HS-5 (cell line): ENCODE measurements around the gene MRTFB.
"Not testable (repeated sequence)": the region's sequence is repeated elsewhere in the genome, so short reads cannot be mapped to it uniquely, and the experiment has no call there.

ENCODE experiments used
- DNase-seq: peaks from one replicate; pipeline ENCODE4 v3.0.0-alpha.2; 2012; ENCODE audit warnings: low read depth

MRTFB gene

DNA sequence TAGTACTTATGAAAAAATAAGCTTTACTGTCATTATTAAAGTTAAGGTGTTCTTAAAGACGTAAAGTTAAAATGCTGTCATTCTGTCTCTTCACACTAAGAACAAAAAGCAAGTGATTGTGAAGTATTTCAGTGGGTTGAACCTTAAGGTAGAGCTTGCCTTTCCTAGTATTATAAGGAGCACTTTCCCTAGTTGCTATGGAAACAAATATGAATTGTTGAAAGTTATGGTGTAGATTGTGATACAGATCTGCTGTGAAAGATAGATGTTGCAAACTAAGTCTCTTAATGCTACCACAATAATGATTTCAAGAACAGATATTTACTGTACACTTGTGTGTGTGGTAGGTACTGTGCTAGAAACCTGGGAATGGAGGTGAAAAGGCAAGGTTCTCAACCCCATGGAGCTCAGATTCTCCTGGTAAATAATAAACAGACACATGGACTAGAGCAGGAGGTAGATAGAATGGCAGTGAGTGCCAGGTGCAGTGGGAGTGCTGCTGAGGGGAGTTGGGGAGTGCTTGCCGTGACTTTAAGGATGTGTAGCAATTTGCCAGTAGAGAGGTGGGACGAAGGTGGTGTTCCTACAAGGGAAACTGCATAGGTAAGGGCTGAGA lies 34.7 kb downstream of the MRTFB start:
- DNase-seq: no peak

DNA sequence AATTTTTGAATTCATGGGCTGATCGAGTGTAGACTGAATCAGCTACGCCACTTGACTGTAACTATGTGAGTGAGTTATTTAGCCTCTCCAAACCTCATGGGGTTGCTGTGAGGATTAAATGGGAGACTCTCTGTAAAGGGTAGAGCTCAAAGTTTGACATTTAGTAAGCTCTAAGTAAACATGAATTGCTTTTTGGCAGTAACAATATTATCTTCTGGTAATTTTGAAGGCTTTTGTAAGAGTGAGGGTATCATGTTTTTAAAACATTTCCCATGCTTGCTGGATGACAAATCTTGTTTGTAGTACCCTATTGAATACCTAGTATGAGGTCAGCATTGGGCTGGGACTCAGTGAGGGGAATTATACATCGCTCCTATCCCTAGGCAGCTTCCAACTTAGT lies 35.3 kb downstream of the MRTFB start:
- no peak for DNase-seq

GRCh38 chr16:14106961-14107360 lies 35.8 kb downstream of the MRTFB start:
- DNase-seq: no peak

- DNase-seq: no peak
These were observed 38.1 kb downstream of the MRTFB start for GRCh38 chr16:14109077-14109775.

DNA sequence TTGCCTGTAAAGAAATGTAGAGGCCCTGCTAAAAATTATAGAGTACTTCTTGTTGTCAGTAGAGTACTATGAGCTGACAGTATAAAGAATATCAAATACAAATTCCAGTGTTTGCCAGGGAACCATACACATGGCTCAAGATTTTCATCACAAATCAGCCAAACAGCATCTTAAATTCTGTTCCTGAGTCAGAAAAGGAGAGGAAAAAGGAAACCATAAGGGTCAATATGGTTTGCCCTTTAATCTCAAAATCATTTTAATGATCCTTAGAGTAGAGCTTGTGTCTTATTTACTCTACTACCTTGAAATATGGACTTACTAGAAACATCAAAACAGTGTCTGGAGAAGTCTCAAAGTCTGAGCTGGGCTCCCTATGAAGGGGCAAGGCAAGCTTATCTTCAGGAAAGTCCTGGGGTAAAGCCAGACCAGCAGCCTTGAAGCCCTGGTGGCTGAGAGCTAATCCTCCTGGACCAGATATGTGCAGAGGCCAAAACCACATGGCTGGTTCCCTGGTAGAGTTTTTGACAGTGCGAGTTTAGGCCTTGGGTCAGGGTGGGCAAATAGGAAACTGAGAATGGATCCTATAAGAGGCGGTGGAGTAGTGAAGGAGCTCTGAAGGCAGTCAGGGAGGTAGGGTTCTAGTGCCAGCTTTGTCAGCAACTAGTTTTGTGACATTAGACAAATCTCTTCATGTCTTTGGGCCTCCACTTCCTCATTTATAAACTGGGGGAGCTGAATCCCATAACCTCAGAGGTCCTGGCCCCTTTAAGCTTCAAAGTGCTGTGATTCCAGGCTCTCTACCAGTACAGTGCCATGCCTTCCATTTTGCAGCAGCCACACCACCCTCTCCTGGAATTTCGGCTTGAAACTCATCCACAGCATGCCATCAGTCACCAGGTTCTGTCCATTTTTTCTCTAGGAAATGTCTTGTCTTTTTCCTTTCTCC lies 38.9 kb downstream of the MRTFB start:
- no peak for DNase-seq

GRCh38 chr16:14110728-14111251 lies 39.7 kb downstream of the MRTFB start:
- no peak for DNase-seq

DNA sequence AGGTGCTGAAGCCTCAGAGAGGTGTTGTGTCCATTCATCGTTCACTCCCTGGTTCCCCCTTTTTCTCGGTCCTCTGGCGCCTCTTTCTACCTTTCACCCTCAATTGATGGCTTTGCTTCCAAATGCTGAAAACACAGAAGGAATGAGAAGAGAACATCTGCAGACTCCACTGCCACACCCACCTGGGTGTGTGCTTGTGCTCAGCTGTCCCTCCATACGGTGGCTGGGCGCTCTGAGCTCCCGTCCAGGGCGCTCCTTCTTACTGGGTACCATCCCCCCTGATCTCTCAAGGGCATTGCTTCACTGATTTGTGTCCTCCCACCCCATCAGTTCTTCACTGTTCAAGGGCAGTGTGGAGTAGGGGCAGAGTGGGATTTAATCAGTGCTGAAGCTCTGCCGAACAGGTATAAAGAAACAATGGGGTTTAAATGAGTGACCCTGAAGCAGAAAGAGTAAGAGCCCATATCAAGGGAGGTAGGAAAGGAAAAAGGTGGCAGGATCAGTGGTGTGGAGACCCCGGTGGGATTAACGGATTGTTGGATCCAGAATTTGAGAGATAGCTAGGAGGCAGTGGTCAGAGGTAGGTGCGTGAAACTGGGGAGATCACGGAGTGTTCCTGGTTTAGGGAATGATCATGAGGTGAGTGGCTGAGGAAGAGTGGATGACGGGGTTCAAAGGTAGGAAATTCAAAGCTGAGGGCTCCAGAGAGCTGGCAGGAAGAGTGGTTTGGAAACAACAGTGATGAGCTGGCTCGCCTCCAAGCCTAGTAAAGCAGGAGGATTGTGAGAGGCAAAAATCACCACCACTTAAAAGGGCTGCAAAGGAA lies 40.8 kb downstream of the MRTFB start:
- no peak for DNase-seq

GRCh38 chr16:14112539-14112856 lies 41.4 kb downstream of the MRTFB start:
- no peak for DNase-seq

- no peak for DNase-seq
These were observed 42.2 kb downstream of the MRTFB start for GRCh38 chr16:14113344-14113743.

DNA sequence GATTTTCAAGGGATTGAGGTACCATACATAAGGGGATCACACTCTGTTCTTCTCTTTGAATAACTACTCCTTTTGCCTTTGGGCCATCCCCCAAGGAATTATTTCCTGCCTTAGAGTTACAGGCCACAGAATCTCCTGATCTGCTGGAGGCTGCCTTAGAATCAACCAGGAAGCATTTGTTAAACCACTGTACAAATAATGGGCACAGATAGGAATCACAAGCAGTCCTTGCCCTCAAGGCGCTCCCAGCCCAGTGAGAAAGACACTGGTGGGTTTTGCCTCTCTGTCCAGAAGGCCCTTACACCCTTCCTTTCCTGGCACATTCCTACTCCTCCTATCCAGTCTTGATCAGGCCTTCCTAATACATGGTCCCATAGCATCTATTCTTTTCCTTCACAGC lies 45.9 kb downstream of the MRTFB start:
- DNase-seq: no peak

- no peak for DNase-seq
These were observed 48.7 kb downstream of the MRTFB start for GRCh38 chr16:14119799-14120198.

- DNase-seq: no peak
These were observed 49.2 kb downstream of the MRTFB start for GRCh38 chr16:14120335-14120734.

GRCh38 chr16:14121142-14121541 lies 50.0 kb downstream of the MRTFB start:
- DNase-seq: no peak

DNA sequence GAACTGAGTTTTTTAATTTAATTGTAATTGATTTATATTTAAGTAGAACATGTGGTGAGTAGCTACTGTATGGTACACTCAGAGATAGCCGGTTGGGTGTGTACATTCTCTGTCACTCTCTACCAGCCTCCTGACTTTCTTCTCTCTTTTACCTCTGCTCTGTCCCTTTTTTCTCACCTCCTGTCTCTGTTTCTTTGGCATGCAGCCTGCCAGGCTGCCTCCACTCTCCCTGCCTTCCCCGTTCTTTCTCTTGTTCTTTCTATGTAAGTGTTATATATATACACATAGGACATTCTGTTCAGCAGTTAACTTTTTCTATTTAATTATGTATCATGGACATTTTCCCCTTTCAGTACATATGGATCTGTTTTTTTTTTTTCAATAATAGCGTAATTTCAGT lies 50.8 kb downstream of the MRTFB start:
- no peak for DNase-seq

DNA sequence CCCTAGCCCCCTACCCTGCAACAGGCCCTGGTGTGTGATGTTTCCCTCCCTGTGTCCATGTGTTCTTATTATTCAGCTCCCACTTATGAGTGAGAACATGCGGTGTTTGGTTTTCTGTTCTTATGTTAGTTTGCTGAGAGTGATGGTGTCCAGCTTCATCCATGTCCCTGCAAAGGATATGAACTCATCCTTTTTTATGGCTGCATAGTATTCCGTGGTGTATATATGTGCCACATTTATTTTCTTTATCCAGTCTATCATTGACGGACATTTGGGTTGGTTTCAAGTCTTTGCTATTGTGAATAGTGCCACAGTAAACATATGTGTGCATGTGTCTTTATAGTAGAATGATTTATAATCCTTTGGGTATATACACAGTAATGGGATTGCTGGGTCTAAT lies 51.3 kb downstream of the MRTFB start:
- DNase-seq: not testable (repeated sequence)

- DNase-seq: no peak
These were observed 54.0 kb downstream of the MRTFB start for GRCh38 chr16:14125000-14125681.

- no peak for DNase-seq
These were observed 54.6 kb downstream of the MRTFB start for GRCh38 chr16:14125708-14126107.

DNA sequence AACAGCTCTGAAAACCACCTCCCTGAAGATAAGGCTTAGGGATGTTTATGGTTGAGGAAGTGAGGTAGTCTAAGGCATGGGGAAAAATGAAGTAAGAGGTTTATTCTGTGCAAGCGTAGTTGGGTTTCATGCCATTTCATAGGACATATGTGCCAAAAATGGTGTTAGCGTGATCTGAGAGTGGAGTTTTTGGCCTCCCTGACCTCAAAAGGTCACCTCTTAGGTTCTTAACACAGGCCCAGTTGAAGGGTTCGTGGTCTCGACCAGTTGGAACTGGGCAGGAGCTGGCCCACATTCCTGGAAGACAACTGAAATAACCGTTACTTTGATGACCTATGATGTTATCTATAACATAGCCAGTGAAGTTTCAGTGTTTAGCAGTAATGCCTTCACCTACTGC lies 57.0 kb downstream of the MRTFB start:
- DNase-seq: no peak

DNA sequence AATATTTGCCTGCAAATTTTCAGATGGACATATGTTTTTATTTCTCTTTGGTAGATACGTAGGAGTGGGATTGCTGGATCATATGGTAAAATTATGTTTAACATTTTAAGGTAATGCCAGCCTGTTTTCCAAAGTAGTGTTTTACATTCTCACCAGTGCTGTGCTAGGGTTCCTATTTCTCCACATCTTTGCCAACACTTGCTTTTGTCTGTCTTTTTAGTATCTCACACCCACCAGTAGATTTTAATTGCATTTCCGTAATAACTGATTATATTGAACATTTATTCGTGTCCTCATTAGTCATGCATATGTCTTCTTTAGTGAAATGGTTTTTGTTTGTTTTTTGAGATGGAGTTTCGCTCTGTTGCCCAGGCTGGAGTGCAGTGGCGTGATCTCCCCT lies 58.4 kb downstream of the MRTFB start:
- DNase-seq: no peak

DNA sequence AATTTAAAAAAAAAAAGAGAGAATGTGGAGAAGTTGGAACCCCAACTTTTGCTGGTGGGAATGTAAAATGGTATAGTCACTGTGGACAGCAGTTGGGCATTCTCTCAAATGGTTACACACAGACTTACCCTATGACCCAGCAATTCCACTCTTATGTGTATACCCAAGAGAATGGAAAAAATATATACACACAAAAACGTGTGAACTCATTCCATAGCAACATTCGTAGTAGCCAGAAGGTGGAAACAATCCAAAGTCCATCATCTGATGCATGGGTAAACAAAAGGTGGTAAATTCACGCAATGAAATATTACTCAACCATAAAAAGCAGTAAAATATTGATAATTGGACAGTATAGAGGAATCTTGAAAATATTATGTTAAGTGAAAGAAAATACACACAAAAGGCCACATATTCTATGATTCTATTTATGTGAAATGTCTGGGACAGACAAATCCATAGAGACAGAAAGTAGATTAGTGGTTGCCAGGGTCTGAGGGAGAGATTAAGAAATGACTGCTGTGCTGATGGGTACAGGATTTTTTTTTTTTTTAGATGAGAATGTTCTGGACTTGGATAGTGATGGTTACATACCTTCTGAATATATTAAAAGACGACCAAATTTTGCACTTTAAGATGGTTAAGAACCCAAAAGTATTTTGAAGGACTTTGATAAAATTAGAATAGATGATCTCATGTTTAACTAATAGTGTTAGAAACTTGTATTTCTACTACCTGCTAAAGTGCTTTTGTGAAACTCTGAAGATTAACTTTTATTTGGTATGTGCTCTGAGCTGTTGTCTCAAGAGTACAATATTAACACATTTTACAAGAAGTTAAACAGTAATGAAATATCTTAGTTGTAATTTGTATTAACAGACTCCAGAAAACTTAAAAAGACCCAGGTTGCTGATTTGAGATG lies 60.9 kb downstream of the MRTFB start:
- DNase-seq: no peak
